Mammary epithelial cell (primary cell): ENCODE data around the gene AHCTF1.

Experiments
- EZH2 ChIP-seq: IDR thresholded peaks from 2 replicates; pipeline ENCODE4 v1.6.1; 2012; ENCODE audit warnings: low read length, inconsistent platforms, borderline replicate concordance
- TF ChIP-seq, protein P1 (sequence below), 2 donors: IDR thresholded peaks in 1 of 2; conservative IDR thresholded peaks in 1 of 2; 2 replicates each; pipeline ENCODE4 v1.5.1; 2011 to 2012; ENCODE audit warnings: inconsistent platforms in 2 of 2, low read length in 2 of 2, mild to moderate bottlenecking in 2 of 2, control low read depth in 1 of 2, low read depth in 1 of 2; ENCODE audit not compliant: insufficient read depth in 1 of 2; ENCODE audit errors: extremely low read depth in 1 of 2

GRCh38 chr1:246838118-246838456, 93.7 kb downstream of the AHCTF1 start:
- TF ChIP-seq EZH2 = no peak
- TF ChIP-seq, protein P1, sequence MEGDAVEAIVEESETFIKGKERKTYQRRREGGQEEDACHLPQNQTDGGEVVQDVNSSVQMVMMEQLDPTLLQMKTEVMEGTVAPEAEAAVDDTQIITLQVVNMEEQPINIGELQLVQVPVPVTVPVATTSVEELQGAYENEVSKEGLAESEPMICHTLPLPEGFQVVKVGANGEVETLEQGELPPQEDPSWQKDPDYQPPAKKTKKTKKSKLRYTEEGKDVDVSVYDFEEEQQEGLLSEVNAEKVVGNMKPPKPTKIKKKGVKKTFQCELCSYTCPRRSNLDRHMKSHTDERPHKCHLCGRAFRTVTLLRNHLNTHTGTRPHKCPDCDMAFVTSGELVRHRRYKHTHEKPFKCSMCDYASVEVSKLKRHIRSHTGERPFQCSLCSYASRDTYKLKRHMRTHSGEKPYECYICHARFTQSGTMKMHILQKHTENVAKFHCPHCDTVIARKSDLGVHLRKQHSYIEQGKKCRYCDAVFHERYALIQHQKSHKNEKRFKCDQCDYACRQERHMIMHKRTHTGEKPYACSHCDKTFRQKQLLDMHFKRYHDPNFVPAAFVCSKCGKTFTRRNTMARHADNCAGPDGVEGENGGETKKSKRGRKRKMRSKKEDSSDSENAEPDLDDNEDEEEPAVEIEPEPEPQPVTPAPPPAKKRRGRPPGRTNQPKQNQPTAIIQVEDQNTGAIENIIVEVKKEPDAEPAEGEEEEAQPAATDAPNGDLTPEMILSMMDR (conservative IDR thresholded peaks at IDR 0.05 in 1 of 2, IDR thresholded peaks at IDR 0.05 in 1 of 2; ENCODE audit: extremely low read depth in 1 of 2, insufficient read depth in 1 of 2, low read depth in 1 of 2, low read length in 2 of 2) = no peak
